ENCODE results near the gene MAGEB2.
A peak's percentile ranks its signal among the peaks of the same experiment; 100 is the strongest.

The MAGEB2 gene

GRCh38 chrX:30217465-30217864, 2.1 kb downstream of the MAGEB2 start:
- TF ChIP-seq CTCF (conservative IDR thresholded peaks at IDR 0.05): no peak
- H3K27ac ChIP-seq: no peak overlapping the region

- peak overlapping the region; percentile 29; the same call in 1 of the 2 replicates for H3K27ac ChIP-seq
- TF ChIP-seq CTCF (conservative IDR thresholded peaks at IDR 0.05): no peak
Observed at GRCh38 chrX:30219372-30219771, 4.0 kb downstream of the MAGEB2 start.

GRCh38 chrX:30220661-30221060, 5.3 kb downstream of the MAGEB2 start:
- no peak for TF ChIP-seq CTCF (conservative IDR thresholded peaks at IDR 0.05)
- no peak overlapping the region for H3K27ac ChIP-seq

- TF ChIP-seq CTCF (conservative IDR thresholded peaks at IDR 0.05): no peak
- H3K27ac ChIP-seq: no peak overlapping the region
Observed at GRCh38 chrX:30224536-30224935, 9.2 kb downstream of the MAGEB2 start.

- TF ChIP-seq CTCF (conservative IDR thresholded peaks at IDR 0.05): no peak
Observed at GRCh38 chrX:30228526-30228925, 13.2 kb downstream of the MAGEB2 start.

GRCh38 chrX:30230395-30230794, 15.0 kb downstream of the MAGEB2 start, which contains the start of gene MAGEB3:
Gene MAGEB3, plus strand, starts transcription at chrX:30230657. Its CDS starts 5,268 bp downstream, at chrX:30235925.
- no peak for TF ChIP-seq CTCF (conservative IDR thresholded peaks at IDR 0.05)
- H3K27ac ChIP-seq: no peak within 1 kb of the TSS

More at GRCh38 chrX:30228526-30228925, 13.2 kb downstream of the MAGEB2 start:
- no peak overlapping the region for H3K27ac ChIP-seq

GRCh38 chrX:30241724-30242415, 26.5 kb downstream of the MAGEB2 start, which contains the start of gene MAGEB4:
Gene MAGEB4, plus strand, starts transcription at chrX:30242000. Its CDS starts 136 bp downstream, at chrX:30242136.
- H3K27ac ChIP-seq: no peak within 1 kb of the TSS
- no peak for TF ChIP-seq CTCF (conservative IDR thresholded peaks at IDR 0.05)

All from VCaP (cell line).